ENCODE results near the gene ABRACL. TPM values are rescaled to one million over a fixed set of nuclear protein-coding genes. Genes with fewer than 3 reads are reported as not detected.

Gene ABRACL
- total RNA-seq, 1 donor from 2014 or later = 75.4 TPM

- DNase-seq (ENCODE audit: low read depth, low spot score) = no peak
Measured at GRCh38 chr6:139053382-139053781, 24.8 kb downstream of the ABRACL start.

GRCh38 chr6:139054001-139054400 lies 25.5 kb downstream of the ABRACL start:
- DNase-seq (ENCODE audit: low read depth, low spot score) = no peak

- no peak for DNase-seq (ENCODE audit: low read depth, low spot score)
Measured at GRCh38 chr6:139055709-139056108, 27.2 kb downstream of the ABRACL start.

- no peak for DNase-seq (ENCODE audit: low read depth, low spot score)
Measured at GRCh38 chr6:139058029-139058428, 29.5 kb downstream of the ABRACL start.

GRCh38 chr6:139060332-139060731 lies 31.8 kb downstream of the ABRACL start:
- DNase-seq (ENCODE audit: low read depth, low spot score) = no peak

GRCh38 chr6:139062932-139063646 lies 34.5 kb downstream of the ABRACL start:
- no peak for DNase-seq (ENCODE audit: low read depth, low spot score)

GRCh38 chr6:139064981-139065665 lies 36.6 kb downstream of the ABRACL start:
- DNase-seq (ENCODE audit: low read depth, low spot score) = no peak

GRCh38 chr6:139066080-139066479 lies 37.5 kb downstream of the ABRACL start:
- DNase-seq (ENCODE audit: low read depth, low spot score) = no peak

- DNase-seq (ENCODE audit: low read depth, low spot score) = no peak
Measured at GRCh38 chr6:139068846-139069245, 40.3 kb downstream of the ABRACL start.

- no peak for DNase-seq (ENCODE audit: low read depth, low spot score)
Measured at GRCh38 chr6:139073118-139073517, 44.6 kb downstream of the ABRACL start.

GRCh38 chr6:139079018-139079417 lies 50.5 kb downstream of the ABRACL start:
- DNase-seq (ENCODE audit: low read depth, low spot score) = no peak

GRCh38 chr6:139080255-139080920 lies 51.8 kb downstream of the ABRACL start:
- no peak for DNase-seq (ENCODE audit: low read depth, low spot score)

- DNase-seq (ENCODE audit: low read depth, low spot score) = no peak
Measured at GRCh38 chr6:139081471-139081870, 52.9 kb downstream of the ABRACL start.

- DNase-seq (ENCODE audit: low read depth, low spot score) = no peak
Measured at GRCh38 chr6:139082370-139082769, 53.8 kb downstream of the ABRACL start.

- DNase-seq (ENCODE audit: low read depth, low spot score) = no peak
Measured at GRCh38 chr6:139091826-139092225, 63.3 kb downstream of the ABRACL start.

Other genes with a start within 250 kb of the ABRACL start
- gene ECT2L, start 232.7 kb upstream of the ABRACL start, total RNA-seq = not detected in 2 replicates
- 33.4 and 35.6 TPM in 2 replicates for gene REPS1, start 40.5 kb upstream of the ABRACL start, total RNA-seq
- gene HECA, start 106.3 kb downstream of the ABRACL start, total RNA-seq = 22.5 and 30.1 TPM in 2 replicates

All from pulmonary artery endothelial cell (primary cell).